ENCODE measurements around the gene FAM9C. TPM values are rescaled to one million over a fixed set of nuclear protein-coding genes. Genes with fewer than 3 reads are reported as not detected.
A peak's percentile ranks its signal among the peaks of the same experiment; 100 is the strongest.

Gene FAM9C
- total RNA-seq, 1 experiment from 2014 or later: not detected

DNA sequence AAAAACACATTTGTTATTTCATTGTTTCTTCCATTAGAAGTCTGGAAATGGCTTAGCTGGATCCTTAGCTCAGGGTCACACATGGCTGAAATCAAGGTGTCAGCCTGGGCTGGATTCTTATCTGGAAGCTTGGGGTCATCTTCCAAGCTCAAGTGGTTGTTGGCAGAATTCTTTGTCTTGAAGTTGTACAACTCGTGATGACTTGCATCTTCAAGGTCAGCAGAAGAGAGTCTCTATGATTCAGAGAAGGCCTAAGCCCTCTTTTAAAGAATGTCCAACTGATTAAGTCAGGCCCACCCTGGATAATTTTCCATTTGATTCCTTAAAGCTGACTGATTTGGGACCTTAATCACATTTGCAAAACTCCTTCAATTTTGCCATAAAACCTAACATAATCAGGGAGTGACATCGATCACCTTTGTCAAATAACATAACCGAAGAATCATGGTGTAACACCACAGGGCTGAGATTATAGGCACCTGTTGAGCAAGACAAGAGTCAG, 47.4 kb downstream of the FAM9C start:
- ChIA-PET CTCF (no interaction called here), POLR2A (no interaction called here)
- TF ChIP-seq SIN3A (IDR thresholded peaks at IDR 0.05; ENCODE audit: borderline replicate concordance, insufficient read depth, low read depth, low read length): no peak
- no peak for TF ChIP-seq POLR2AphosphoS5 (IDR thresholded peaks at IDR 0.05; ENCODE audit: low read depth, low read length)
- TF ChIP-seq, protein P1, sequence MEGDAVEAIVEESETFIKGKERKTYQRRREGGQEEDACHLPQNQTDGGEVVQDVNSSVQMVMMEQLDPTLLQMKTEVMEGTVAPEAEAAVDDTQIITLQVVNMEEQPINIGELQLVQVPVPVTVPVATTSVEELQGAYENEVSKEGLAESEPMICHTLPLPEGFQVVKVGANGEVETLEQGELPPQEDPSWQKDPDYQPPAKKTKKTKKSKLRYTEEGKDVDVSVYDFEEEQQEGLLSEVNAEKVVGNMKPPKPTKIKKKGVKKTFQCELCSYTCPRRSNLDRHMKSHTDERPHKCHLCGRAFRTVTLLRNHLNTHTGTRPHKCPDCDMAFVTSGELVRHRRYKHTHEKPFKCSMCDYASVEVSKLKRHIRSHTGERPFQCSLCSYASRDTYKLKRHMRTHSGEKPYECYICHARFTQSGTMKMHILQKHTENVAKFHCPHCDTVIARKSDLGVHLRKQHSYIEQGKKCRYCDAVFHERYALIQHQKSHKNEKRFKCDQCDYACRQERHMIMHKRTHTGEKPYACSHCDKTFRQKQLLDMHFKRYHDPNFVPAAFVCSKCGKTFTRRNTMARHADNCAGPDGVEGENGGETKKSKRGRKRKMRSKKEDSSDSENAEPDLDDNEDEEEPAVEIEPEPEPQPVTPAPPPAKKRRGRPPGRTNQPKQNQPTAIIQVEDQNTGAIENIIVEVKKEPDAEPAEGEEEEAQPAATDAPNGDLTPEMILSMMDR (IDR thresholded peaks at IDR 0.05): no peak
- no peak for TF ChIP-seq TCF7L2 (IDR thresholded peaks at IDR 0.05; ENCODE audit: low read depth, low read length)
- TF ChIP-seq REST (IDR thresholded peaks at IDR 0.05; ENCODE audit: insufficient read depth in 1 of 2, low read depth in 2 of 2, low read length in 1 of 2): no peak
- H3K4me1 ChIP-seq (ENCODE audit: control insufficient read depth, insufficient read depth, low read length): peaks cover 7% of the 10 kb centered on the region
- H3K27me3 ChIP-seq (ENCODE audit: control insufficient read depth, insufficient read depth, low read length): no peaks in the 10 kb centered on the region
- ATAC-seq (no peak), DNase-seq (ENCODE audit: low read depth, low spot score) (no peak)
- no peak overlapping the region for H3K4me3 ChIP-seq (ENCODE audit: low read depth in 2 of 2, low read length in 2 of 2)
- peak overlapping the region; percentile 79; the same call in 1 of the 2 replicates for H3K27ac ChIP-seq (ENCODE audit: low read length)
- no peaks in the 10 kb centered on the region for H3K9me3 ChIP-seq (ENCODE audit: control insufficient read depth, insufficient read depth, low read depth, low read length)
- BruUV-seq (replicated peaks): no TSS peak
- intact Hi-C loops (cut with micrococcal nuclease; ENCODE audit: unreplicated experiment) (no loop called here), in situ Hi-C loops (cut with HindIII; ENCODE audit: low pct_unique_long_range_greater_than_20kb, low sequenced_read_pairs) (no loop called here)
- no peaks in the 10 kb centered on the region for H3K36me3 ChIP-seq (ENCODE audit: control insufficient read depth, insufficient read depth, low read length)

GRCh38 chrX:12994321-12994720, 50.1 kb downstream of the FAM9C start:
- peak overlapping the region; percentile 54; the same call in 1 of the 2 replicates for H3K27ac ChIP-seq (ENCODE audit: low read length)
- ChIA-PET CTCF (no interaction called here), POLR2A (no interaction called here)
- DNase-seq (ENCODE audit: low read depth, low spot score) (no peak), ATAC-seq (no peak)
- BruUV-seq (replicated peaks): no TSS peak
- in situ Hi-C loops (cut with HindIII; ENCODE audit: low pct_unique_long_range_greater_than_20kb, low sequenced_read_pairs): no loop called here
- H3K4me1 ChIP-seq (ENCODE audit: control insufficient read depth, insufficient read depth, low read length): peaks cover 7% of the 10 kb centered on the region; the same call in 1 of the 2 replicates
- no peaks in the 10 kb centered on the region for H3K36me3 ChIP-seq (ENCODE audit: control insufficient read depth, insufficient read depth, low read length)
- intact Hi-C loops (cut with micrococcal nuclease; ENCODE audit: unreplicated experiment): no loop called here
- no peaks in the 10 kb centered on the region for H3K27me3 ChIP-seq (ENCODE audit: control insufficient read depth, insufficient read depth, low read length)
- no peaks in the 10 kb centered on the region for H3K9me3 ChIP-seq (ENCODE audit: control insufficient read depth, insufficient read depth, low read depth, low read length)
- H3K4me3 ChIP-seq (ENCODE audit: low read depth in 2 of 2, low read length in 2 of 2): no peak overlapping the region
- TF ChIP-seq, protein P1 (IDR thresholded peaks at IDR 0.05): no peak
- TF ChIP-seq SIN3A (IDR thresholded peaks at IDR 0.05; ENCODE audit: borderline replicate concordance, insufficient read depth, low read depth, low read length) (no peak), TCF7L2 (IDR thresholded peaks at IDR 0.05; ENCODE audit: low read depth, low read length) (no peak), POLR2AphosphoS5 (IDR thresholded peaks at IDR 0.05; ENCODE audit: low read depth, low read length) (no peak), REST (IDR thresholded peaks at IDR 0.05; ENCODE audit: insufficient read depth in 1 of 2, low read depth in 2 of 2, low read length in 1 of 2) (no peak)
